GM18520 (cell line): ENCODE measurements around the gene MYRFL.
A peak's percentile ranks its signal among the peaks of the same experiment; 100 is the strongest.
"Not testable (repeated sequence)": the region's sequence is repeated elsewhere in the genome, so short reads cannot be mapped to it uniquely, and the experiment has no call there.

Experiments used
- ATAC-seq: cut with Tn5 transposase; IDR thresholded peaks from one replicate; pipeline ENCODE4 v1.9.1; 2021; ENCODE audit not compliant: unreplicated experiment

Gene MYRFL

GRCh38 chr12:69824966-69825560, at the start of gene MYRFL:
TSS of gene MYRFL (plus strand) at chr12:69825227. CDS start at chr12:69825518, 291 bp downstream.
- ATAC-seq = no peak

GRCh38 chr12:69779928-69780327, 45.1 kb upstream of the MYRFL start:
- no peak for ATAC-seq

DNA sequence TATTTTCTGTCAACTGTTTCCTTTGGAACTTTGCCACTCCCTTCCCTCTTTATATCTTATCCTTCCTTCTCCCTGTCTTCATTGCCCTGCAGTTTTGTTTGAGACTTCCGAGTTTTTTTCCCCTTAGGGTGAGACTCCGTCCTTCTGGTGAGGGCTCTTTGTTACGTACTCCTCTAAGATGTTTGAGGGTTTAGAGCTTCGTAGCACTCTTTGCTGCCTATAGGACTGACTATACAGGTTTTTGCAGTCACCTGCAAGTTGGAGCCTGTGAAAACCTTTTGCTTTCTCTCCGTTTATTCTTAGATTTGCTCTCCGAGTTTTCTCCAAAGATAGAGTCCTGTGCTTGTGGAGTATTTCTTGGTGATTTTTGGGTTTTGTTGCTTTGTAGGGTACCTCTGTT, 41.7 kb upstream of the MYRFL start:
- ATAC-seq = no peak

GRCh38 chr12:69789351-69789750, 35.7 kb upstream of the MYRFL start:
- ATAC-seq = no peak

DNA sequence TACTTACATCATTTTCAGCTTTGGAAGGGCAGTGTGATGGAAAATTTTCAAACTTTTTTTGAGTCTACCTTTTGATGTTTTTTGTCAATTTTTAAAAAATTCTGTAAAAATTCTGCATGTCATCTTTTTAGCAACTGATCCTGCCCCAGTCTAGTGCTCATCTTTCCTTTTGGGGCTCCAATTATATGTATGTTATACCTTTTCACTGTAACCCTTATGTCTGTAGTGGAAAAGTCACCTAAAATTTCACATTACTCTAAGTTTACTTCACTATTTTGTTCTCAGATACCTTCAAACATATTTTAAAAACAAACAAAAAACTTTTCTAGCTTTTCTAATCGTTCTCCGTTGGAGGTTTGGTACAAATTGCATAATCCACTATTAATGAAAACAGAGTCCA, 32.5 kb upstream of the MYRFL start:
- ATAC-seq = no peak

- ATAC-seq = not testable (repeated sequence)
Measured at GRCh38 chr12:69807101-69807897, 17.7 kb upstream of the MYRFL start.

DNA sequence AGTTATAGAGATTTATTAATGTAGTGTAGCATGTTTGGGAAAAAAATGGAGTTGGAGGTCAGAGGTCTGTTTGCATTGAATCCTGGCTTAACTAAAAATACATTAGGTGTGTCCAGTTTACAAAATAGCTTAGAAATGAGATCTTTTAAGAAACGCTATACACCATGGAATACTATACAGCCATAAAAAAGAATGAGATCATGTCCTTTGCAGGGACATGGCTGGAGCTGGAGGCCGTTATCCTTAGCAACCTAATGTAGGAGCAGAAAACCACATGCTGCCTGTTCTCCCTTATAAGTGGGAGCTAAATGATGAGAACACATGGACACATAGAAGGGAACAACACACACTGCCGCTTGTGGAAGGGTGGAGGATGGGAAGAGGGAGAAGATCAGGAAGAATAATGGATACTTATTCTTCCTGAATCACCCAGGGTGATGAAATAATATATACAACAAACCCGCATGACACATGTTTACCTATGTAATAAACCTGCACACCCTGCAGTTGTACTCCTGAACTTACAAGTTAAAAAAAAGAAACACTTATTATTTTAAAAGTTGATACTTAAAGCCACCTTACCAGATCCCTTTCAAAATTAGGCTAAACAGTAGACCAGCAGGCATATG, 14.0 kb upstream of the MYRFL start:
- no peak for ATAC-seq

GRCh38 chr12:69816082-69816481, 8.9 kb upstream of the MYRFL start:
- peak; percentile 36 for ATAC-seq

GRCh38 chr12:69821032-69821455, 4.0 kb upstream of the MYRFL start:
- ATAC-seq = no peak

- no peak for ATAC-seq
Measured at GRCh38 chr12:69821456-69822159, 3.4 kb upstream of the MYRFL start.

GRCh38 chr12:69822201-69822860, 2.7 kb upstream of the MYRFL start:
- ATAC-seq = no peak

DNA sequence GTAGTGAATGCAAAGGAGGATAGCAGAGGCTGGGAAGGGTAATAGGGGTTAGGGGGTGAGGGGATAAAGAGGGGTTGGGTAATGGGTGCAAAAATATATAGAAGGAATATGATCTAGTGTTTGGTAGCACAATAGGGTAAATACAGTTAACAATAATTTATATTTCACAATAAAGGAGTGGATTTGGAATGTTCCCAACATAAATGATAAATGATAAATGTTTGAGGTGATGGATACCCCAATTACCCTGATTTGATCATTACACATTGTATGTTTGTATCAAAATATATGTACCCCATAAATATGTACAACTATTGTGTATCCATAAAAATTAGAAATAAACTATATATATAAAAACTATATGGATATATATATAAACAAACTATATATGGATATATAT, 999 bp upstream of the MYRFL start:
- ATAC-seq = no peak

- no peak for ATAC-seq
Measured at GRCh38 chr12:69828897-69829296, 3.9 kb downstream of the MYRFL start.

DNA sequence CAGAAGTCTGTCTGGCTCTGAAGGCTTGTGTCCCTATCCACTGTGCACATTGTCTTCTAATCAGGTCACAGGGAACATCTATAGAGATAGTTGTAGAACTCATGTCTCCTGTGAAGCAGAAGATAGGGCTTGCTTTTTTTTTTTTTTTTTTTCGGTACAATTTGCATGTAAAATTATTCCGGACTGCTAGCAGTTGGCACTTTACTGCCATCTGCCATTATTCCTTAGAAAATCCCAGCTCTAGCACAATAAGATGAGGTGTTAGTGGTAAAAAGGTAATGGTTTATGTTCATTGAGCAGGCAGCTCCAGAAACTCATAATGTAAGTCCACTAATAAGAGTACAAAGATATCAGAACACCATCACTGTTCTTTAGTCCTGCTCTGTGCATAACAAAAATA, 8.7 kb downstream of the MYRFL start:
- ATAC-seq = no peak

GRCh38 chr12:69834147-69834546, 9.1 kb downstream of the MYRFL start:
- no peak for ATAC-seq

DNA sequence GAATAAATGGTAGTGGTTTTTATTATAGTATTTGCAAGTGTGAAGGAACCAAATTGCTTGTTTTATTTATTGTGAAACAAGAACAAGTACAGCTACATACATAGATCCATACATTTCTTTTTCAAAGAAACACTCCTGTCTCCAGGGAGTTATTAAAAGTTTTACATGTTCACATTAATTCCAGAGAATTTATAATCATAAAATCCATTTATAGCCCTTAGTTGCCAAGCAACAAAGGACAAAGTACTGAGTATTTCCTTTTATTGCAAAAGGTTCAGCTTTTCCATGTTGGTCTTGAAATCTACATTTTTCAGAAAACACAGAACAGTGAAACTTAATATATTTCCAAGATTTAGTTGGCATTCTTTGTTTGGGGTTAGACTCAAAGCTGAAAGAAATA, 9.5 kb downstream of the MYRFL start:
- ATAC-seq = no peak

DNA sequence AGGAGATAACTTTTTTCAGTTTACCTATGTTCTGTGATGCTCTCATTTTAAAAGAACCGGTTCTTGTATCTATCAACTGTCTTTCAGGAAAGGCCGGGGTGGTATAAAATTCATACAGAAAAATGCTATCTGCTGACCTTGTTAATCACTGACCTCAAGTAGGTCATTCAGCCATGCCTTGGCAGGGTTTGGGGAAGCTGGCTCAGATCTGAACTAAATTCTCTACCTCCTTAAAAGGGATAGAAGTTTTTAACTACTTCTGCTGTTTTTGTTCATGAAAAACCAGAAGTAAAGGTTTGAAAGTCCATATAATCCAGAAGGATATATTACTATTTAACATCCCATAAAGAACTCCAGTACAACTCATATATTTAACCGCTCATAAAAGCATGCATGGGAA, 10.1 kb downstream of the MYRFL start:
- no peak for ATAC-seq

DNA sequence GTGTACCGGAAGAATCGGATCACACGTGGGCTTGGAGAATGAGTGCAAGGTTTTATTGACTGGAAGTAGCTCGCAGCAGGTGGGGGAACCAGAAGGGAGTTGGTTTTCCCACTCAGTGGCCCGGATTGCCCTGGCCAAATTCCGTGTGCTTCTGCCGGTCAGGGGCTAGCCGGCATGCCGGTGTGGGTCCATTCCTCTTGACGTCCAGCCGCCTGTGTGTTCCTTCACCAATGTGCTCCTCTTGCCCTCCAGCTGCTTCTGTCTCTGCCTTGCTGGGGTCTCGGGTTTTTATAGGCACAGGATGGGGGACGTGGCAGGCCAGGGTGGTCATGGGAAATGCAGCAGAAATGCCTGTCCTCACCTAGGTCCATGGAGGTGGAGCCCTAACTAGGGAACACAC, 11.0 kb downstream of the MYRFL start:
- ATAC-seq = no peak

GRCh38 chr12:69837191-69837590, 12.2 kb downstream of the MYRFL start:
- no peak for ATAC-seq

- no peak for ATAC-seq
Measured at GRCh38 chr12:69837657-69838415, 12.8 kb downstream of the MYRFL start.
